HG03139 (cell line): ENCODE measurements around the gene KCNJ15.
"Not testable (repeated sequence)": the region's sequence is repeated elsewhere in the genome, so short reads cannot be mapped to it uniquely, and the experiment has no call there.

ENCODE experiments used
- ATAC-seq: cut with Tn5 transposase; IDR thresholded peaks from one replicate; pipeline ENCODE4 v1.9.1; 2021; ENCODE audit not compliant: unreplicated experiment

The KCNJ15 gene

DNA sequence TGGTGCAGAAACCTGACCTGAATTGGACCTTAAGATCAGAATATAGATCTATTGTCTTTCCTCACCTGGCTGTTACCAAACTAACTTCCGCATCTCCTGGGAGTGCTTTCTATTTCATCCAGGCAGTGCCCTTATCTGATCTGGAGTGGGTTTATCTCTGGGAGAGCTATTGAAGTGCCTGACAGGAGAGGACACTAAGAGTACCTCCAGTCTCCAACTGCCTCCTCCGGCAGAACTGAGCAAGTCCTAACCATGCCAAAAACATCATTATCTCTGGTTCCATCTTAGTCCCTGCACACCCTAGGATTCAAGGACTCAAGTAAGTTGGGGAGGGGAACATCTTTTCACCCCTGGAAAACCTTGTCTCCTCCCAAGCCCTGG is 12.4 kb upstream of the KCNJ15 start:
- ATAC-seq: no peak

DNA sequence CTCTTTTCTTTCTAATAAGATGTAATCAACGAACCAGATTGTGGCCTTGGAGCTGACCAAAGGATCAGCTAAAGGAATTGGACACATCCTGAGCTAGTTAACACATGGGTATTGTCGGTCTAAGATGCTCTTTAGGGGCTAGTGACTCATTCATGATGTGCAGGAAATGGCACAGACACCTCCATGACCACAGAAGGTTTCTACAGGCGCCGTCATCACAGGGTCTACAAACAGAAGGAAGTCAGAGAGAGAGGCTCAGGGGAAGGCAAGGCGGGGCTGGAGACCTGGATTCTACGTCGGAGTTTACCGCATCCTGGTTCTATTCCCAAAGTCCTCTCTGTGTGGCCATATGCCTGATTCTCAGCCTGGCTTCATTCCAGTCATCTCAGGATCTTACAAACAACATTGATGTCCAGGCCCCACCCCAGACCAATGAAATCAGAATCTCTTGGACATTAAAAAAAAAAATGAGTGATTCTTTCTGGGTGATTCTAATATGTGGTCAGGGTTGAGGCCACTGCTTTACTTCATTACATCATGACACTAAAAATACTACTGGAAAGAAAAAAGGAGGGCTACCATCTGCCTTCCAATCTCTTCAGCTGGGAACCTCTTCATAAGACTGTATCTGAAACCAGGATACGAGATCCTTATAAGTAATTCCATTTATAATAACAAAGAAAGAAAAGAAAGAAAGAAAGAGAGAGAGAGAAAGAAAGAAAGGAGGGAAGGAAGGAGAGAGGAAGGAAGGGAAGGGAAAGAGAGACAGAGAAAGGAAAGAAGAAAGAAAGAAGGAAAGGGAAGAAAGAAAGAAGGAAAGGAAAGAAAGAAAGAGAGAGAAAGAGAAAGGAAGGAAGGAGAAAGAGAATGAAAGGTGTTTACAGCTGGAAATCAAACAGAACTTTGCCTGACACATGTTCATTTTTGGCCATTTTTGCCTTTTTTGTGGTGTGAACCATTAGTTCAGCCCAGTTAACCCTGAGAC is 11.6 kb upstream of the KCNJ15 start:
- peak; percentile 68 for ATAC-seq

DNA sequence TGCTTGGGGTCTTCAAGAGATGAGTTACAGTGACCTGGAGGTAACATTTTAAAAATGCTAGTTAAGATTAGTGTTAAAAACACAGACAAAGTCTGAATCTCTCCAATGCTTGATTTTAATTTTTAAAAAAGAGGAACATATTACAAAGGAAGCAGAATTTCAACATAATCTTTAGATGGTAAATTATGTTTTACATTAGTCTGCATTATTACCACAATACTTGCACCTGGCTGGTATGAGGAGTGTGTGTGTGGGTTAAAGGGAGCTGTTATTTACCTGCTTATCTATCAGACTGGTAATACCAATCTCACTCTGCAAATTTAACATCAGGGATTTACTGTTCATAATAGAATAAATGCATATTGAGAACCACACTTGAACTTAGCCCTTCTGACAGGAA is 10.3 kb upstream of the KCNJ15 start:
- no peak for ATAC-seq

DNA sequence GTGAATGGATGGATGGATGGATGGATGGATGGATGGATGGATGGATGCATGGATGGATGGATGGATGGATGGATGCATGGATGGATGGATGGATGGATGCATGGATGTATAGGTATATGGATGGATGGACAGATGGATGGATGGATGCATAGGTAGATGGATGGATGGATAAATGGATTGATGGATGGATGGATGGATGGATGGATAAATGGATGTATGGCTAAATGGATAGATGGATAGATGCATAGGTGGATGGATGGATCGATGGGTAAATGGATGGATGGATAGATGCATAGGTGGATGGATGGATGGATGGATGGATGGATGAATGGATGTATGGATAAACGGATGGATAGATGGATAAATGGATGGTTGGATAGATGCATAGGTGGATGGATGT is 9.7 kb upstream of the KCNJ15 start:
- not testable (repeated sequence) for ATAC-seq

DNA sequence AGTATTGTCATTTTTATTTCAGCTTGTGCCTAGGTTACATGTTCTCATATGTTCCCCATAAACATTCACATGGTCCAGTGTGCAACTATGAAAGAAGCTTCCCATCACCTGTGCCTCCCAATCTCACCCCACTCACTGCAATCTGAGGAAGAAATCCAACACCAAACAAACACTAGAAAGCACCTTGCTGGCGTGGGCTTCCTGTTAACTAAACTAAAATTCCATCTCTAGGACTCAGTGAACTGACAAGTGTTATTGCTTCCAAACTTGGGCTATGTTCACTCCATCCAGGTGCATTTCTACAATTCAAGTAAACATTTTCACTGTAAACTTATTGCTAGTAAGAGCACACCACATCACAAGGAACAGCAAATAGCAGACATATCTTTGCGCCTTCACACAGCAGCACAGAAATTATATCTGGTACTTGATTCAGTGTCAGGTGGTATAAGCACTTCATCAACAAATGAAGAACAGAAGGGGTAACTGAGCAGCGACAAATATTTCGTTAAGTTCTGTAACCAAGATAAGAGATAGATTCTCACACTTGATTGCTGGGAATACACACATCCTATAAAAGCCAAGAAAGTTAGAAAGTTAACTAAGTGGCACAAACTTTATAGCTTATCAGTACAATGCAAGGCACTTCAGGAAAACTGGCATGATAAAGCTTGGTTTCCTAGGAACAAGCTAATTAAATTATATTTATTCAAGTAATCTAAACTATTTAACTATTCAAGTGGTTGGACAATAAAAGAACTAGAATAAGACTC is 8.9 kb upstream of the KCNJ15 start:
- no peak for ATAC-seq

DNA sequence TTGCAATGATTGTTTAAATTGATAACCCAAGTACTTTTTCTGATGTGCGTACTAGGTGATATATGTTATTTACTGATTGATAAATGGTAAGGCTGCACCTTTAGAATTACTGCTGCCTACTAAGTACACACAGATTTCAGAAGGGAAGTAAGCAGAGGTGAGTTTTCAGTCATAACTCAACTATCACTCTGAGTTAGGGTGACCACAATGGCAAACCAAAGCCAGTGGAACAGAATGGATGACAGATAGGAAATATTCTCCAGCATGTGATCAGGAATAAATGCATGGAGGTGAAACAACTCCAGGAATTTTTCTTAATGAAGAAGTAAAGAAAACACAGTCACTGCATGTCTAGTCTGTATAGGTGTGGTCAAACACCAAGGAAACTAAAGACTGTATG is 7.5 kb upstream of the KCNJ15 start:
- peak; percentile 61 for ATAC-seq

DNA sequence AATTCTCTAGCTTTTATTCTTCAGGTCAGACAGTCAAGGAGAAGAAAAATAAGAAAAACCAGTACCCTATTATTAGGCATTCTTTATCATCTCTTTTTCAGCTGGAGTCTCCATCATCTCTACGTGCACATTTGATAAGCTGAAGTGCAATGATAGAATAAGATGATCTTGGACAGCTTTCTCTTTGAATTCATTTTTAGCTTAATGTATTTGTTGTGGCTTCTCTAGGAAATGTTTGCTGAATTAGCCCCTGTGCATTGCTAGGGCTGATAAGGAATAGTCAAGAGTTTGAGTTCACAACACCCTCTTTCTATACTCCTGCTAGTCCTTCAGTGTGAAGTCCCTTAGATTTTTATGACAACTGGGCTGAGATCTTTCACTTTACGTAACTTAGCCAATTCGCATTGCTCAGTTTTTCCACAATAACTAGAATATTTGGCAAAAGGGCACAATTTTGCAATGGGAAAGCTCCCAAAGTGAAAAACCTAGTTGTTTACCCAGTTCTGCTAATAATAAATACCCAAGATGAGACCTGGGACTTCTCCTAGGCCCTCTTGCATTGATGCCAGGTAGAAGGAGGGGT is 7.0 kb upstream of the KCNJ15 start:
- no peak for ATAC-seq

DNA sequence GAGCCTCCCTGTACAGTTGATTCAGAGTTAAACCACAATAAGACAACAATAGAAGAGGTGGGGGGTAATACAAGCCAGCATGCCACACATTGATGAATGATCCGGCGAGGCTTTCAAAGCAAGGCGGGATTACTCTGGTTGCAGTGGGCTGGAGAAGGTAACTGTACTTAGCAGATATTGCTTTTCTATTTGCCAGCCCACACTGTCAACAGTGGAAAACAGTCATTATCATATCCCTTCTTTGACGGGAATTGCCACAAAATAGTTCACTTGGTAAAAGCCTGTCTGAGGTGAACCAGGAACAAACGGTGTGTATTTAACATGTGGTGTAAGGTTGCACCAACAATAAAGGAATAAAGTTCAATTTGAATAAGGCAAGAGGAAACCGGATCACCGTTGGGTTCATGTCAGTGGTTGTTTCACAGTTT is 5.8 kb upstream of the KCNJ15 start:
- ATAC-seq: no peak

DNA sequence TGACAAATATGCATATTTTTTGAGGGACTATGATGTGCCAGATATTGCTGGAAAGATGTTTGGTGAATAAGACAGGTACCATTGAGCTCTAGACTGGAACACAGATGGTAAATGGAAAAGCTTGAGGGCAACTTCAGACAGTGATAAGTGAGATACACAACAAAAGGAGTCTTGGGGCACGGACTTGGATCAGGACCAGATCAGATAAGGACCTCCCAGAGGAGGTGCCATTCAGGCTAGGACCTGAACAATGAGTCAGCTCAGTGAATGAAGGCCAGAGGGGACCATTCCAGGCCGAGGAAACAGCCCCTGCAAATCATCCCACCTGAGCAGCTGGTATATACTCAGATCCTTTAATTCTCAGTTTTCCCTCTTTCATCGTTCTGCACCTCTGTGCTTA is 1.8 kb upstream of the KCNJ15 start:
- no peak for ATAC-seq

DNA sequence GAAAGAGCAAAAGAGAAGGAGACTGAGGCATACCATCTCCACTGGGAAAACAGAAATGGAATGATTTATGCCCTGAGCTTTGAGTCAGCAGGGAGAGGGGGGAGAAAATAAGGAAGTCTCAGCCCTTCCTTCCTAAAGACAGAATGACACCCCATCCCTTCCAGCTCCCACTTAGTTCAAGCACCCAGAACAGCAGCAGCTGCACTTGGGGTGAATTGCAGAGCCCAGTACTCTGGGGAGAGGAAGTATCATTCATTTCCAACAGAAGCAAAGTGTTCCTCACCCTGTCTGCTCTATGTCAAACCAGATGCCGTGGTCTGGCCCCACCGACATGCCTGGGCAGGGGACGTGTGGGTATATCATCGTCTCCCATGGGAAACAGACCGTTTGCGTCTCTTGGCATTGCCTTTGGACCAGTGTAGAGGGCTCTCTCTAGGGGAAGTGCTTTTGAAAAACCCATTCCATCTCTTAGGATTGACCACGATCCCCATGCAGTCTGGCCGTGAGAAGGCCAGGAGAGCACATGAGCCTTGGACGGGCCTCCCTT is 1.1 kb upstream of the KCNJ15 start:
- ATAC-seq: no peak

DNA sequence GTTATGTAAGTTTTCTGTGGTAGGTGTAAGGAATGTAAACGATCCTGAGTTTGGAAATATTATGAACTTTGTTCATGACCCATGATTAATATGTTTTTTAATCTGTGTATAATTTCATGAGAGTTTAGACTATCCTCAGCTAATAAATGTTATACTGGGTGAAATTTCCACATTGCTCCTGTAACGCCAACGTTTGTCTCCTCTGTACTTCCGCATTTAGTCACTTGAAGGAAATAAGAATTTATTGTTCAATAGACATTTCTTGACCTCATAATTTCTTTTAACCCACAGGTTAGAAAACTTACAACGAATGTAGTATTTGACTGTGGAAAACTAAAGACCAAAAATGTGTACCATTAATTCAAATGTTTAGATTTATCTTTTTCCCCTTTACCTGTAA is 876 bp downstream of the KCNJ15 start:
- ATAC-seq: no peak

DNA sequence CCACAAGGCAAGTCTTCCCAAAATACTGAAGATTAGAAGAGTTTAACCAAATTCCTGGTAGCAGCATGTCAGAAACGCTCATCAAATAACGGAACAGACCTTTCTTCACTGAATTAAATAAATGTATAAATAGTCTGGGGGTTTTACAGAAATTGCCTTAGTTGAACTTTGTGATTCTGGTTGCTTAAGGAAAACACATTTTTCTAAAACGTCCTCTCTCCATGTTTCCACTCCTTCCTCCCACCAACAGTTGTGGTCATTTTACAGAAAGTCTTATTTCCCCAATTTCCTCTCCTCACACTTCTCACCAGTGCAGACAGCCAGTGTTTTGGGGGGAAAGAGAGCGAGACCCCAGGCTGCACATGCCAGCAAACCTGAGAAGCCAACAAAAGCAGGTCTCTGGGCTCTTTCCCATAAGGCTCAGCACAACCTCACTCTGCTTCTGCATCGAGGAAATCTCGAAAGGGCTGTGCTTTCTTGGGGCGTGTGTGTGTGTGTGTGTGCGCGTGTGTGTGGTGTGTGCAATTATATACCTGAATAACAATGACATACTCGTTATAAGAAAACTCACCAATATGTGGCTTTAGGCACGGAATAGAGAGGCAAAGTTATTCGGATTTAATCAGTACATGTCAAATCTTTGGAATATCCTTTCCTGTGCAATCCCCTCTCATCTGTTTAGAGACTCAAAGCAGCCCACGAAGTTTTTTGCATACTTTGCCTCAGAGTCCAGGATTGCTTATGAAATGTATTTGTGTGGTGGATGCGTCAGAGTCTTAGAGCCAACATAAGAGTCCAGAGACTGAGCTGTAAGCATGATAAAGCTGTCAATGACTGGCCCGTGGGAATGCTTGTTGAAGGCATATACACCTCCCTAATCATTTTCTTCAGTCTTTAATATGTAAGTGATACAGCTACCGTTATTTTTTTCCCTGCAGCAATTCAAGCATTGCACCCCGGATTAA is 2.0 kb downstream of the KCNJ15 start:
- no peak for ATAC-seq

DNA sequence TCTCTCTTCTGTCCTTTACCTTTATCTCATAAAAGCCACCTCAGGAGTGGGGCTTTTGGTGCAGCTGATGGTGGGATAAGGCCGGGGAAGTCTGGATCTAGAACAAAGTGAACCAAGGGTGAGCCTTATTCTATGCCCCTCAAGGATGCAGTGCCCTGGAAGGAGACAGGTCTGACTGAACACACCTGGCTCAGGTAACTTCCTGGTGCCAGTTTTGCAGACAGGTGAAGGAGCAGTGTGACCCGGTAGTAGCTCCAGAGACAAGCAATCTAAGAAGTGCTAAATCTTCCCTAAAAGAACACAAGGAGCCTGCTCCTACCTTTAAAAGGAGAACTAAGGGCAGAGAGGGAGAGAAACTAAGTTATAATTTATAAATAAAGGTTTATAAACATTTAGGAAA is 2.9 kb downstream of the KCNJ15 start:
- no peak for ATAC-seq

DNA sequence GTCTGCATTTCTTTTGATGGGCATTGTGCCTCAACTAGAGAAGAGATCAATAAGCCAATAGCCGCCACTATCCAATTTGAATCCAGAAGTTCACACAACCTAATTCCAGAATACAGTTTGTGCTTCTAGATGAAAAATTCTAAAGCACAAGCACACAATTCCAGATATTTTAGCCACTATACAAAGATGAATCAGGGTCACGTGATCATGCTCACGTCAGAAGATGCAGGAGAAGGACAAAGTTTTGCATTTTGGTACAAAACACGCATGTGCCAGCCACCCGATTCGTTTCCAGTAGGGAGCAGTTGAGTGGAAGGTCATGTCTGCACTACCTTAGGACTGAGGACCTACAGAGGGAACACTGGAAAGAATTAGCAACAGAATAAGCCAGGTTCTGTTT is 3.6 kb downstream of the KCNJ15 start:
- no peak for ATAC-seq

DNA sequence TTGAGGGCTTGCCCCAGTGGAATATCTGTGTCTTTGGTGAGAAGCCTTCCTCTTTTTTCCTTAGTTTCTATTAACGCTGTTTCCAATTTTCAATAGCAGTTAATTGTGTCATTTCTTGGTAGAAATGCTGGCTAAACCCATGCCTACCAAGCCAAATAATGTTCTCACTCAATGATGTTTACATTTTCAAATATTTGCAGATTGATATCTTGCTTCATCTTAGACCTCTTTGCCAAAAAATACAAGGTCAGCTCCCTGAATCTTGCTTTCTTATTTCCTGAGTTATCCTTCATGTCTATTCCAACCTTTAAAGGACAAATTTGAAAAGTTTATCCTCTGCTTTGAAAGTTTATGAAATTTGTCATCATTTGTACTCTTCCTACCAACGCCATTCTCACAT is 5.1 kb downstream of the KCNJ15 start:
- ATAC-seq: no peak

DNA sequence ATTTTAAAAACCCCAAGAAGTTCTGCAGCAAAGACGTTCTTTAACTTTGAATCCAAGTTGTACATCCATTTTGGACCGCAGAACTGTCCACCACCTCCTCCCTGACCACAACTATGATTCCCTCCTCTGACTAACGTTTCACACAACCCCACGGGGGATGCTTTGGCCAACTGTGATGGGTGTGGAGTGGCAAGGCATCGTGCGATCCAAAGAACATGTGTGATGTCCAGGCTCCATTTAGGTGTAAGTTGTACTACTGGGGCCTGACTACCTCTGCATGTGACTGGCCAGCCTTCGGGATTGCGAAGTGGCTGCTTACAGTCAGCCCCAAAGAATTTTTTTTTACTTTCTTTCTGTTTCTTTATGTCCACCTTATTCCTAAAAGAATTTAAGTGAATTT is 6.7 kb downstream of the KCNJ15 start:
- no peak for ATAC-seq

DNA sequence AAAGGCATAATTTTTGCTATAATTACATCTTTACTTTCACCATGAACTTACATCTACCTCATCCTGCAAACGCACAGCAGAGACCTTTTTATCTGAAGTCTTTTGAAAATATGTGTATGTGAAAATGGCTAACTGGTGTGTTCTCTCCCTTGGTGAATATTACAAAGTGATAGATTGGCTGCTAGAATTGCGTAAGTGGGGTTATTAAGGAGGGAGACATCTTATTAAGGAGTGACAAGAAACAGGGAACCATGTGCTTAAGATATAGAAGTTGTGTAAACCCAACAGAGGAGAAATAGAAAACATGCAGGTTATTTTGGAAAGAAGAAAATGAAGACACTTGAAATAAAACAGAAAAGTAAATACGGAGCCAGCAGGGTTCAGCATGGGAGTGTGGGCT is 7.8 kb downstream of the KCNJ15 start:
- no peak for ATAC-seq

DNA sequence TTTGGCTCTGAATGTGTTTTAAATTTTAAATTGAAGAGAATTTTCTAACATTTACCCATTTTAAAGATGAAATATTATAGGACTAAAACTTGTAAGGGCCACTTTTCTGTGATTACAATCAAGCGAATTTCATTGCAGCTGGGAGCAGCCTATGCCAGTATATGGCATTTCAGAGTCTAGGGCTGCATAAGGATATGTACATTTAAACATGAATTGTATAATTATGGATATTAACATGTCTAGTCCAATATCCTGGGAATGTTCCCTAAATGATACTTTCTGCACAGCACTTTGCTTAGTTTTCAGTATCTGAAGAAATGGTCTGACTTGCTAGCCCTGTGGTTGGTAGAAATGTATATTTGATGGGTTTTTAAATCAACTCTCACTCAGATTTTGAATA is 8.4 kb downstream of the KCNJ15 start:
- no peak for ATAC-seq

DNA sequence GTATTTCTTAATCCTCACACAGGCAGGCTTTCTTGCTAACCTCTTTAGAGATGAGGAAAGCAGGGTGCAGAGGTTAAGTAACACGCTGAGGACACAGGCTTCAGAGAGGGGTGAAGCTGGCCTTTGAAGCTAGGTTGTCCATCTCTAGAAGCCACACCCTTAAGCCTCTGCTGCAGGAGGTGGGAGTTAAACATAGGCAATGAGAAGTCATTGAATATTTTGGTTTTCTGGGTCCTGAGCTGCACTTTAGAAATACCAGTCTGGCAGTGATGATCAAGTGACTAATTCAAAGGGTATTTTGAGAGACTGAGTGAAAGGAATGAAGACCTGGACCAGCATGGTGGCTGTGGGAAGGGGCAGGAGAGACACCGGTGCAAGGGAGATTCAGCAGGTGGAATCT is 9.9 kb downstream of the KCNJ15 start:
- no peak for ATAC-seq

DNA sequence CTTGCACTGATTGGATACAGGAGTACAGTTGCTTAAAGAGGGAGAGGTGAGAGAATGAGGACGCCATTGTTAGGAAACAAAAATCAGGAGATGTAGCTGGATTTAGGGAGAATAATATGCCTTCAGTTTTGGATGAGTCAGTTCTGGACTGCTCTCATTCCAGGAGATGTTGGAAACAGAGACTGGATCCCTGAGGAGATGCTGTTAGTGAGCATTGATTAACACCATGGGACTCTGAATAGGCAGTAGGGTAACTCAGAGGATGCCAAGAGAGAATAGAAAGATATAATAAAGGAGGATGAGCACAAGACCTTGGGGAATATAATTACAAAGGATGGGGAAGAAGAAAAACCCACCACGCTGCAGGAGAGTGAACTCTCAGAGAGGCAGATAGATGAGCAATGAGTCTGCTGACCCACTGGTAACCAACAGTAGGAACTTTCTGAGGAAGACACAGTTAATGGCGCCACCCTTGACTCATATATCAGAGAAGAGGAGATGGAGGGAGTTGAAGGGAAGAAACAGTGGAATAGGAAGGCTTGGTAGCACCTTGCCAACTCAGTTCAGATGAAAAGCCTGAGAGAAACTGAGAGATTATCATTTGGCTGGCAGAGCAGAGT is 10.5 kb downstream of the KCNJ15 start:
- no peak for ATAC-seq
